Cardiac fibroblast (primary cell): ENCODE data around the gene TMEM255B.

Source experiments
- DNase-seq, 2 donors: peaks; one replicate each; pipeline versions ENCODE4 v3.0.0 to v3.0.0-alpha.2; 2010; ENCODE audit warnings: low read depth in 2 of 2
- H3K4me3 ChIP-seq, 2 donors: replicated peaks in 1 of 2; 1 replicate in 1 of 2; 2 replicates in 1 of 2; pipeline ENCODE4 v1.5.1; 2011; ENCODE audit warnings: low read depth in 2 of 2, low read length in 2 of 2, mild to moderate bottlenecking in 2 of 2, moderate library complexity in 1 of 2
- TF ChIP-seq, protein P1 (sequence below): IDR thresholded peaks from one replicate; pipeline ENCODE4 v1.5.1; 2011; ENCODE audit warnings: low read depth, mild to moderate bottlenecking, low read length, inconsistent platforms

TMEM255B gene

DNA sequence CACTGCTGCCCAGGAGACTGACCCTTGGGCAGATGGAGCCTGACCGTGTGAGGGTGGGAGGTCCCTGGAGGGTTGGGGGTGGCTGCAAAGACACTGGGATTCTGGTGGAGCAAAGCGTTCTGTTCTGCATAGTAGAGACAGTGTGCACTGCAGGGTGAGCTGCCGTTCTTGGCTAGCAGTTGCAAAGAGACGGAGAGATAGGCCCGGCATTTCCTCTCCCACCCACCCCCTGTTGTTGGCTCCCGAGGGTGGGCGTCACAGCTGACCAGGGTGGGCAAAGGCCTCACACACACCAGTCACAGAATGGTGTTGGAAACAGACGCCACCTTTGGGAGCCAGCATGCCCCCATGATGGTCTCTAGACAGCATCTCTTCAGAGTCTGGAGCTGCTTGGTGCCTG is 11.4 kb downstream of the TMEM255B start:
- TF ChIP-seq, protein P1, sequence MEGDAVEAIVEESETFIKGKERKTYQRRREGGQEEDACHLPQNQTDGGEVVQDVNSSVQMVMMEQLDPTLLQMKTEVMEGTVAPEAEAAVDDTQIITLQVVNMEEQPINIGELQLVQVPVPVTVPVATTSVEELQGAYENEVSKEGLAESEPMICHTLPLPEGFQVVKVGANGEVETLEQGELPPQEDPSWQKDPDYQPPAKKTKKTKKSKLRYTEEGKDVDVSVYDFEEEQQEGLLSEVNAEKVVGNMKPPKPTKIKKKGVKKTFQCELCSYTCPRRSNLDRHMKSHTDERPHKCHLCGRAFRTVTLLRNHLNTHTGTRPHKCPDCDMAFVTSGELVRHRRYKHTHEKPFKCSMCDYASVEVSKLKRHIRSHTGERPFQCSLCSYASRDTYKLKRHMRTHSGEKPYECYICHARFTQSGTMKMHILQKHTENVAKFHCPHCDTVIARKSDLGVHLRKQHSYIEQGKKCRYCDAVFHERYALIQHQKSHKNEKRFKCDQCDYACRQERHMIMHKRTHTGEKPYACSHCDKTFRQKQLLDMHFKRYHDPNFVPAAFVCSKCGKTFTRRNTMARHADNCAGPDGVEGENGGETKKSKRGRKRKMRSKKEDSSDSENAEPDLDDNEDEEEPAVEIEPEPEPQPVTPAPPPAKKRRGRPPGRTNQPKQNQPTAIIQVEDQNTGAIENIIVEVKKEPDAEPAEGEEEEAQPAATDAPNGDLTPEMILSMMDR, result no peak
- no peak overlapping the region for H3K4me3 ChIP-seq
- DNase-seq, result no peak

DNA sequence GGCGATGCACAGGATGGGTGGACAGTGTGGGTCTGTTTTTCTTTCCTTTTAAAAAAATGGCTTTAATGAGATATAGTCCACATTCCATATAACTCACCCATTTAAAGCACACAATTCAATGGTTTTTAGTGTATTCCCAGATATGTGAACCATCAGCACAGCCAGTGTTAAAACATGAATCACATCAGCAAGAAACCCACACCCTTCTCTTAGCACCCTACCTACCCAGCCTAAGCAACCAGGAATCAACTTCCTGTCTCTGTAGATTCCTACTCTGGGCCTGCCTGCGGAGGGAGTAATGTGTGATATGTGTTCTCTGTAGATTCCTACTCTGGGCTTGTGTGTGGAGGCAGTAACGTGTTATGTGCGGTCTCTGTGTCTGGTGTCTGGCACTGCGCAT is 11.9 kb downstream of the TMEM255B start:
- no peak for DNase-seq
- TF ChIP-seq, protein P1, result no peak
- no peak overlapping the region for H3K4me3 ChIP-seq

DNA sequence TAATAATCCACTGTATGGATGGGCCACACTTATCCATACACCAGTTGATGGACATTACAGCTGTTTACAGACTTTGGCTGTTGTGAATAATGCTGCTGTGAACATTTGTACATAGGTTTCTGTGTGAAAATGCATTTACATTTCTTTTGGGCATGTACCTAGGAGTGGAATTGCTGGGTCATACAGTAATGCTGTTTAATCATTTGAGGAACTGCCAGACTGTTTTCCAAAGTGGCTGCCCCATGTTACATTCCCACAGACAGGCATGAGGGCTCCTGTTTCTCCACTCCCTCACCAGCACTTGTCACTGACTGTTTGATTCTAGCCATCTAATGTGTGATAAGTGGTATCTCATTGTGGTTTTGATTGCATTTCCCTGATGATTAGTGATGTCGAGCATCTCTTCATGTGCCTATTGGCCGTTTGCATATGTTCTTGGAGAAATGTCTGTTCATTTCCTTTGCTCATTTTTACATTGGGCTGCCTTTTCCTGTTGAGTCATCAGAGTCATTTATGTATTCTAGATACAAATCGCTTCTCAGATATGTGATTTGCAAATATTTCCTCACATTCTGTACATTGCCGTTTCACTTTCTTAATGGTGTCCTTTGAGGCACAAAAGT is 12.8 kb downstream of the TMEM255B start:
- TF ChIP-seq, protein P1, result no peak
- DNase-seq, result peak; percentile 34 to 70
- no peak overlapping the region for H3K4me3 ChIP-seq

DNA sequence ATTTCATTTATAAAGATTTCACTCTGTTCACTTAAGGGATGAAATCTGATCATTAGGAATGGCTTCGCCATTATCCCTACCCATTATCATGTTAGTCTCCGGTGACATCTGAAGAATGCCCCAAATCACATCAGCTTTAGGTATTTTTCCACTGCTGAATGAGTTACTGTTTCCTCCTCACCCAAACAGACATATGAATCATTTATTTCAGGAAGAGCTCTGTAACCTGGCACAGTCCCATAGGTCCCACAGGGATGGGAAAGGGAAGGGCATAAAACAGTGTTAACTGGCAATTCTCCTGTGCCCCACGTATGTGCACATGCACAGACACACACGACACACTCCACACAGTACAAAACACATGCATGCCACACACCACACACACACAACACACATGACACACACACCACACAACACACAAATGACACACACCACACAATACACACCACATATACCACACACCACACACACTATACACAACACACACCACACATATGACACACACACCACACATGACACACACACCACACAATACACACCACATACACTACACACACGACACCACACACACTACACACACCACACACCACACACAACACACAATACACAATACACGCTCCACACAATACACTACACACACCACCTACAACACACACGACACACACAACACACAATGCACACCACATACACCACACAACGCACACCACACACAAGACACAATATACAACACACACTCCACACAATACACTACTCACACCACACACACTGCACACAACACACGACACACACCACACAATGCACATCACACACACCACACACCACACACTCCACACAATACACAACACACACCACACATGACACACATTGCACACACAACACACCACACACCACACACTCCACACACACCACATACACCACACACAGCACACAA is 15.4 kb downstream of the TMEM255B start:
- H3K4me3 ChIP-seq, result no peak overlapping the region
- TF ChIP-seq, protein P1, result no peak
- peak; percentile 59 to 78 for DNase-seq

DNA sequence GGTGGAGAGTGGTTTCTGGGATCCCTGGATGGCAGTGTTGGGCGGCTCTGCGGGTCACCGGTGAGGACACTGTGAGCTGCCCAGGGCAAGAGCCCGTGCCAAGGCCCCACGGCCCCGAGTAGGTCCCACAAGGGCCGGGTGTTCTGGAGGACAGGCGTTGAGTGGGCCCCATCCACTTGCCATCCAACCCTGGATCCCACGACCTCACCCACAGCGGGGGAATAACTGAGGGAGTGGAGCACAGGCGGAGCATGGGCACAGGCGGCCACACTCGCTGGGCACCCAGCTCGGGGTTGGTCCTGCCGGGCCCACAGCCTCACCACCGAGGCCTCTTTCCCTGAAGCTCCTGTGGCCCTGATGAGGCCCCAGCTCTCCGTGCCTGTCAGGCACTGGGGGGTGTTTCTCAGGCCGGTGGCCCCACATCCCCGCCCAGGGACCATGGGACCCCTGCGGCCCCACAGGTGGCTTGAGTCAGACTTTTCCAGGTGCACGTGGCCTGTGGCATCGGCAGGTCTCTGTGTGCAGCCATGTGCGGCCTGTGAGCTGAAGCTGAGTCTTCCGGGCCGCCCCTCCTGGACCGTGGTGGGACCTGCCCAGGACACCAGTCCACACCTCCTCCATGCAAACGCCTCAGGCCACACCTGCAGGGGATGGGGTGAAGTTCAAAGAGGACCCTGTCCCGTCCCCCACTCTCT is 16.6 kb downstream of the TMEM255B start:
- TF ChIP-seq, protein P1, result no peak
- no peak overlapping the region for H3K4me3 ChIP-seq
- no peak for DNase-seq

DNA sequence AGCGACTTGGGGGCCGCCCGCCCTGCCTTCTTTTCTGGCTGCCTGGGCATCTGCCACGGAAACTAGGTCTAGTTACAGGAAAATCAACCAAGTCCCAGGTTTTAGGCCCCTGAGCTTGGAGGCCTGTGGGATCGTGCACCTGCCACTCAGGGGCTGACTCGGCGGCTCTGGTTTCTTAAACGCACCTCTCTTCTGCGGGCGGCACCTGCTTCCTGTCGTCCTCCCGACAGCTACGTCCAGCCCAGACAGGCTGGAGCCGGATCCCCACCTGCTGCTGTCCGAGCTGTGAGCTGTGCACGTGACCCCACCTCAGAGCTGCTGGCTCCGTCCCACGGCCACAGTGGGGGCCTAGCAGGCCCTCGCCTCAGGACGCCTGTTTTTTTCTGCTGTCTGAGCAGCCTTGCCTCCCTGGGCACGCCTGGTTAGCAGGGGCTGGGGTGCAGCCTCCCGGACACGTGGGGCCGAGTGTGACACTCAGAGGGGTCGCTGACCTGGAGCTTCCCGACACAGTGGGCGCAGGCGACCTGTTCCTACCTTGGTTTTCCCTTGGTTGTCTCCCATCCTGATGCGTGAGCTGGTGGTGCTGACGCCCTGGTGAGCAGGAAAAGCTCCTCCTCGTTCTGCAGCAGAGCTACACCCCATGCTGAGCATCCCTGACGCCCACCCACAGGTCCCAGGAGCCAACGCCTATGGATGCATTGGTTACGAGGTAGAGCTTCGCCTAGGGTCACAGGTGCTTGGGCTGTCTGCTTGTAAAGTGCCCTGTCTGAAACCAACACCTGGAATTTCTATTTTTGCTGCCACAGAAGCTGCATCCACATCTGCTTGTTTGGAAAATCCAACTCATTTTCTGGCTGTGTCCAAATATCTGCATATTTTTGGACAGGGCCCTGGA is 17.5 kb downstream of the TMEM255B start:
- no peak for DNase-seq
- H3K4me3 ChIP-seq, result no peak overlapping the region
- TF ChIP-seq, protein P1, result no peak
